ENCODE results near the gene CPVL.

CPVL gene

GRCh38 chr7:29043576-29043975 is 102.8 kb downstream of the CPVL start:
- DNase-seq (ENCODE audit: low spot score): no peak

GRCh38 chr7:29042824-29043231 is 103.5 kb downstream of the CPVL start:
- DNase-seq (ENCODE audit: low spot score): no peak

DNA sequence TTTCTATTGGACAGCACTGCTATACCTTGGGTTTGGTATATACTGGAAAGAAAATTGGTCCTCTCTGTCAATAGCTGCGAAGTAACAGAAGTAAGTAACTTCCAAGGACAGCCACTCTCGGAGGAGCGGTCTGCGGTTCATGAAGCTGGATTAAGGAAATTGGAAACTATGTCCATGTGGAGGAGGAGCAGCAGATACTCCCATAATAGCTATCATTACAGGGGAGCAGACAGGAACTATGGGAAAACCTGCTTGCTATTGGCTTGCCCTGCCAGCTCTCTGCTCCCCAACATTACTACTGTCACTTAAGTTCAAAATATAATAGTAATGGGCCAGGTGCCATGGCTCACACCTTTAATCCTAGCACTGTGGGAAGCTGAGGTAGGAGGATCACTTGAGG is 104.3 kb downstream of the CPVL start:
- DNase-seq (ENCODE audit: low spot score): no peak

- no peak for DNase-seq (ENCODE audit: low spot score)
Observed at GRCh38 chr7:29040579-29040925, 105.8 kb downstream of the CPVL start.

DNA sequence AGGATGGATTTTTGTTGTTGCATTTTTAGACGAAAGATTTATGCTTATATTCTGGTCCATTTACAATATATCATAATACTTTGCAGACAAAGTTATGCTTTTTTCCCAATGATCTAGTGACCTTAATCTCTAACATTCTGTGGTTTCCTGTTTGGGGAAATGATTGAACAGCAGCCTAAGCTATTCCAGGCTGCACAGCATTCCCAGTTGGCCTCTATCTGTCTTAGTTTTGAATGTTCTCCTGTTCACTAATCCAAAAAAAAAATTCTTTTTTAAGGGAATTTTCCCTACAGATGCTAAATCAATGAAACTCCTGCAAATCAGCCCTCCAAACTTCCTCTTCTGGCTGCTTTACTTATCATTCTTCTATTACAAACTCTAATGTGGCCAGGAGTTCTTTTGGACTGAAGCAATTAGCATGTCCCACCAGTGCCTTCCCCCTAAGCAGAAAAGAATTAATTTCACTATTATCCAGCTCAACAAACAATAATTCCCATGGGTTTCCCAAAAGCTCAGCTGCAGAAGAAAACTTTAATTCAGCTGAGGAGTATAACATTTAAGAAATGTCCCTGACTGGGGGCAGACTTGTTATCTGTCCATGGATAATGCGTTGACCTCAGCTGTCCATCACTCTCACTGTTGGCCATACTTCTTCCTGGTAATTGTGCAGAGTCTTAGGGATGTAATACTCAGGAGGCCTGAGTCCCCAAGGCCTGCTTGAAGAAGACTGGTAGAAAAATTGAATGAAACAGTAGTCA is 106.3 kb downstream of the CPVL start:
- no peak for DNase-seq (ENCODE audit: low spot score)

DNA sequence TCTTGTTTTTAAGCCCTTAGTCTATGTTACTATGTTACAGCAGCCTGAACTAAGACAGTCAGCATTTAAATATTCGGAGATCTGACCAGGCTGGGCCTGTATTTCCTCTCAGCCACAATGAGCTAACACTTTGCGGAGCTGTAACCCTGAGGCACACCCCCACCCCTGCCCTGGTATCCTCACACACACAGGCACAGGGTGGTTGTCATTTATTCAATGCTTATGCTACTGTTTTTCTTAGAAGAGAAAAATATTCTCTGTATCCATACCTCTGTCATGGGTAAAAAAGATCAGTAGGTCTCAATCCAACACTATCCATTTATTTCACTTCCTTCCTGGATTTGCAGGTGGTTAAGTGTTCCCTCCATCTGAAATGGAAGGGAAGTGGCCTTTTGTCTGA is 107.9 kb downstream of the CPVL start:
- no peak for DNase-seq (ENCODE audit: low spot score)

GRCh38 chr7:29035044-29035740 is 111.1 kb downstream of the CPVL start:
- DNase-seq (ENCODE audit: low spot score): no peak

GRCh38 chr7:29033584-29033983 is 112.8 kb downstream of the CPVL start:
- no peak for DNase-seq (ENCODE audit: low spot score)

GRCh38 chr7:29032146-29032545 is 114.2 kb downstream of the CPVL start:
- DNase-seq (ENCODE audit: low spot score): no peak

- no peak for DNase-seq (ENCODE audit: low spot score)
Observed at GRCh38 chr7:29030781-29031275, 115.5 kb downstream of the CPVL start.

GRCh38 chr7:29022291-29022988 is 123.9 kb downstream of the CPVL start:
- no peak for DNase-seq (ENCODE audit: low spot score)

DNA sequence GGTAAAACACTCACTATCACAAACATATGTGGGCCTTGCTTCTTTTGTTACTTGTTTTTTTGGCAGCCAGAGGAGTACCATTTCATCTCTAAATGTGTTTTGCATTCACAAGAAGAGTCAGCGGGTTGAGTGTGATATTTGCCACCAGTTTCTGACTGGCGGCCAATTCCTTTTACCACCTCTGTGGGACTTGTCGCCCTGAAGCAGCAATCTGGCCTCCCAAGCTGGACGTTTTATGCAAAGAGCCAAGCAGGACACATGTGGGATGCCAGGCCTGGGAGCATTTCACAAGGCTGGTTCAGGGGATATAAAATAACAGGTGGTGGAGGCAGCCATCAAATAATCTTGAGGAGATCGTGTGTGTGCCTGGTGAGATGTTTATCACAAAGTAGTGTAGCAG is 126.4 kb downstream of the CPVL start:
- no peak for DNase-seq (ENCODE audit: low spot score)

GRCh38 chr7:29019387-29019786 is 127.0 kb downstream of the CPVL start:
- DNase-seq (ENCODE audit: low spot score): no peak

DNA sequence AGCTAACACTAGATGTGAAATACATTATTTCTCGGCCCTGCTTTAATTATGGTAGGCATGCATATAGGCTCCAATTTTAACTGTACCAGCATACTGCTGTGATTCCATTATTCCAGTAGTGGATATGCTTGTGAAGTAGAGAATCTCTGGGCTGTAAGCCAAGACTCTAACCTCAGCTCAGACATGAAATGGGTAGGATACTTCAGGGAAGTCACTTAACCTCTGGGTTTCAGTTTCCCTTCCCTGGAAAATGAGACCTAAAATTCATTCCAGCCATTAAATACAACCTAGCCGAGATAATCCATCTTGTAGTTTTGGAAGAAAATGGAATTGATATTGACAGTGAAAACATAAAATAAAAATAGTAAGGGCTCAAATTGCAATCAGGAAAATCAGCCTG is 128.6 kb downstream of the CPVL start:
- no peak for DNase-seq (ENCODE audit: low spot score)

DNA sequence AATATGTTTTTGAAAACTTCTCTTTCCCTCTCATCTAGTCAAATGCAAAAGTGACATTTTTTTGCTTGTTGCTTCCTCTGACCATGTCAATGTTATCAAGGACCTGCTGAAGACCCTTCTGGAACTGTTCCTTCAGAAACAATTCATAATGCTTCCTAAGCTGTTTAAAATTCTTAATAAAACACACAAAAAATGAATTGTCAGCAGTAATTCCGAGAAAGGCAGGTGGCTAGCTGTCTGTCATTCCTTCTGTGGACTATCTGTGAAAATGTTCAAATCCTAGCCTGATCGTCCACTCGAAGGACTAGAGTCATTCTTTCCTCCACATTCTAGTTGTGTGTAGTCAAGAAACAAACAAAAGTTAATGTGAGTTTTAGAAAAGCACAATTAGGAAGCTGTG is 131.6 kb downstream of the CPVL start:
- no peak for DNase-seq (ENCODE audit: low spot score)

DNA sequence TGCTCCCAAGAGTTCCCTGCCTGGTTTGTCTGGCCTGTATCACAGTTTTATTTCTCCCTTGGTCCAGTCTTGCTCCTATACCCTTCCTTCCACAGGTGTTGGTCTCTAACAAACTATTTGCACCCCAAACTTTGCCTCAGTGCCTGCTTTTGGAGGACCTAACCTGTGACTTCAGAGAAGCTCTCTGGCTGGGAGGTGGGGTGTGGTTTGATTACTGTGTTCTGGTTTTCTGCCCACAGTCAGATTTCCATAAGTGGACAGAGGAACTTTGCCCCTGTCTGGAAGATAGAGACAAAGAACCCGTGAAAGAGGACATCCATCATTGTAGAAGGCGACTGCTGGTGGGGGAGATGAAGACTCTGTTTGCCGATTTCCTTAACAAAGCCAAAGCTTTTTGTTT is 132.4 kb downstream of the CPVL start:
- no peak for DNase-seq (ENCODE audit: low spot score)

GRCh38 chr7:29013082-29013695 is 133.1 kb downstream of the CPVL start:
- no peak for DNase-seq (ENCODE audit: low spot score)

GRCh38 chr7:29009947-29010346 is 136.4 kb downstream of the CPVL start:
- DNase-seq (ENCODE audit: low spot score): no peak

- no peak for DNase-seq (ENCODE audit: low spot score)
Observed at GRCh38 chr7:29008590-29008989, 137.7 kb downstream of the CPVL start.

DNA sequence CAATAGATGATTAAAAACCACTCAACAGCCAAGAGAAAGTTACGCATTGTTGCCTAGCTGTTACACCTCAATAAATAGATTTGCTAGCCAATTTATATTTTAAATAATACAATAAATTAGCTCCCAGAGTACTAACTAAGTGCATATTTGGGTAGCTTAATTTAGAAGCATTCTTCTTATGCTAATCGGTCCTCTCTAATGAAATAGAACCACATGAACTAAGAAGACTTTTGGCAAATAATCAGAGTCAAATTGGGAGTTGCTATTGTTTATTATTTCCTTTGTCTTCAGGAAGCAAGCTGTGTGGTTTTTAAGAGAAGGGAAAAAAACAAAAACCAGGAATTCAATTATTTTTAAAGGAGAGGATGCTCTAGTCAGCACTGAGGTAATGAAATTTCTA is 139.2 kb downstream of the CPVL start:
- DNase-seq (ENCODE audit: low spot score): no peak

- DNase-seq (ENCODE audit: low spot score): no peak
Observed at GRCh38 chr7:29005829-29006228, 140.5 kb downstream of the CPVL start.

GRCh38 chr7:29005406-29005805 is 140.9 kb downstream of the CPVL start:
- DNase-seq (ENCODE audit: low spot score): no peak

DNA sequence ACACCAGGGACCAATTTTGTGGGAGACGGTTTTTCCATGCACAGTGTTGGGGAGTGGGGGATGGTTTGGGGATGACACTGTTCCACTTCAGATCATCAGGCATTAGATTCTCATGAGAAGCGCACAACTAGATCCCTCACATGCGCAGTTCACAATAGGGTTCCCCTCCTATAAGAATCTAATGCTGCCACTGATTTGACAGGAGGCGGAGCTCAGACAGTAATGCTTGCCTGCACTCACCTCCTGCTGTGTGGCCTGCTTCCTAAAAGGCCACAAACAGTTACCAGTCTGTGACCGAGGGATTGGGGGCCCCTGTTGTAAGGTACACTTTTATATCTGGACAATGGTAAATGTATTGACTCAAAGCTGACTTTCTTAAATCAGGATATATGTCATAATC is 142.6 kb downstream of the CPVL start:
- DNase-seq (ENCODE audit: low spot score): no peak

Measured in pons (tissue), 1 donor.